HUES48 (cell line): ENCODE data around the gene C10orf67.
"Not testable (repeated sequence)": the region's sequence is repeated elsewhere in the genome, so short reads cannot be mapped to it uniquely, and the experiment has no call there.

Experiments used
- H3K27ac ChIP-seq: one replicate; pipeline ENCODE4 v1.7.0; 2013; ENCODE audit warnings: low read depth, low read length, inconsistent platforms
- H3K27me3 ChIP-seq: 2 replicates; pipeline ENCODE4 v1.6.1; 2013; ENCODE audit warnings: mild to moderate bottlenecking, low read length; ENCODE audit not compliant: control insufficient read depth, insufficient read depth
- H3K36me3 ChIP-seq: 2 replicates; pipeline ENCODE4 v1.6.1; 2013; ENCODE audit warnings: low read length; ENCODE audit not compliant: control insufficient read depth, insufficient read depth
- H3K4me1 ChIP-seq: 2 replicates; pipeline ENCODE4 v1.6.1; 2013; ENCODE audit warnings: mild to moderate bottlenecking, low read length; ENCODE audit not compliant: control insufficient read depth, insufficient read depth
- H3K4me3 ChIP-seq: 2 replicates; pipeline ENCODE4 v1.5.1; 2013; ENCODE audit warnings: mild to moderate bottlenecking, low read depth, low read length
- H3K9ac ChIP-seq: 2 replicates; pipeline ENCODE4 v1.6.1; 2013; ENCODE audit warnings: mild to moderate bottlenecking, low read depth, low read length, moderate library complexity
- H3K9me3 ChIP-seq: 2 replicates; pipeline ENCODE4 v1.6.1; 2013; ENCODE audit warnings: low read length; ENCODE audit not compliant: control insufficient read depth, insufficient read depth

Gene C10orf67

GRCh38 chr10:23344241-23344841 lies at the start of gene C10orf67:
C10orf67 (minus strand) TSS chr10:23344797; CDS start chr10:23344774, 23 bp downstream.
- Histone ChIP-seq H3K9me3 (no peaks in the 10 kb centered on the region), H3K4me3 (peak within 1 kb of the TSS; percentile 83), H3K9ac (peak within 1 kb of the TSS; percentile 48), H3K27ac (peak within 1 kb of the TSS; percentile 36), H3K36me3 (no peaks in the 10 kb centered on the region), H3K27me3 (peaks cover 28% of the 10 kb centered on the region), H3K4me1 (peaks cover 11% of the 10 kb centered on the region; the same call in 1 of the 2 replicates)

- no peaks in the 10 kb centered on the region for H3K9me3 ChIP-seq
- no peaks in the 10 kb centered on the region for H3K36me3 ChIP-seq
- H3K27ac ChIP-seq: no peak overlapping the region
- H3K9ac ChIP-seq: no peak overlapping the region
- H3K4me1 ChIP-seq: no peaks in the 10 kb centered on the region
- H3K27me3 ChIP-seq: no peaks in the 10 kb centered on the region
- H3K4me3 ChIP-seq: no peak overlapping the region
Observed at GRCh38 chr10:23391821-23392220, 47.2 kb upstream of the C10orf67 start.

GRCh38 chr10:23390809-23391208 lies 46.2 kb upstream of the C10orf67 start:
- no peaks in the 10 kb centered on the region for H3K27me3 ChIP-seq
- no peaks in the 10 kb centered on the region for H3K9me3 ChIP-seq
- H3K4me3 ChIP-seq: no peak overlapping the region
- no peak overlapping the region for H3K27ac ChIP-seq
- H3K4me1 ChIP-seq: no peaks in the 10 kb centered on the region
- H3K36me3 ChIP-seq: no peaks in the 10 kb centered on the region
- no peak overlapping the region for H3K9ac ChIP-seq

- not testable (repeated sequence) for H3K27me3 ChIP-seq, H3K27ac ChIP-seq, H3K4me3 ChIP-seq, H3K4me1 ChIP-seq, H3K9me3 ChIP-seq, H3K9ac ChIP-seq, H3K36me3 ChIP-seq
Observed at GRCh38 chr10:23390408-23390807, 45.8 kb upstream of the C10orf67 start.

- not testable (repeated sequence) for H3K4me3 ChIP-seq, H3K4me1 ChIP-seq, H3K36me3 ChIP-seq, H3K9ac ChIP-seq, H3K27me3 ChIP-seq, H3K27ac ChIP-seq, H3K9me3 ChIP-seq
Observed at GRCh38 chr10:23387516-23387915, 42.9 kb upstream of the C10orf67 start.

GRCh38 chr10:23386052-23386451 lies 41.5 kb upstream of the C10orf67 start:
- Histone ChIP-seq H3K36me3 (no peaks in the 10 kb centered on the region), H3K27me3 (no peaks in the 10 kb centered on the region), H3K4me1 (no peaks in the 10 kb centered on the region), H3K4me3 (no peak overlapping the region), H3K9ac (no peak overlapping the region), H3K27ac (no peak overlapping the region), H3K9me3 (no peaks in the 10 kb centered on the region)

- no peak overlapping the region for H3K9ac ChIP-seq
- no peak overlapping the region for H3K27ac ChIP-seq
- no peaks in the 10 kb centered on the region for H3K27me3 ChIP-seq
- no peaks in the 10 kb centered on the region for H3K36me3 ChIP-seq
- H3K4me3 ChIP-seq: no peak overlapping the region
- no peaks in the 10 kb centered on the region for H3K9me3 ChIP-seq
- H3K4me1 ChIP-seq: no peaks in the 10 kb centered on the region
Observed at GRCh38 chr10:23384364-23384763, 39.8 kb upstream of the C10orf67 start.

- H3K4me3 ChIP-seq: no peak overlapping the region
Observed at GRCh38 chr10:23383637-23384036, 39.0 kb upstream of the C10orf67 start.

GRCh38 chr10:23381298-23382040 lies 36.9 kb upstream of the C10orf67 start:
- no peak overlapping the region for H3K4me3 ChIP-seq
- no peaks in the 10 kb centered on the region for H3K36me3 ChIP-seq
- no peaks in the 10 kb centered on the region for H3K9me3 ChIP-seq
- H3K9ac ChIP-seq: no peak overlapping the region
- no peak overlapping the region for H3K27ac ChIP-seq
- H3K27me3 ChIP-seq: no peaks in the 10 kb centered on the region
- no peaks in the 10 kb centered on the region for H3K4me1 ChIP-seq

More at GRCh38 chr10:23383637-23384036, 39.0 kb upstream of the C10orf67 start:
- Histone ChIP-seq H3K27me3 (no peaks in the 10 kb centered on the region), H3K27ac (no peak overlapping the region), H3K36me3 (no peaks in the 10 kb centered on the region), H3K4me1 (no peaks in the 10 kb centered on the region), H3K9me3 (no peaks in the 10 kb centered on the region), H3K9ac (no peak overlapping the region)

- Histone ChIP-seq H3K27me3 (no peaks in the 10 kb centered on the region), H3K9me3 (no peaks in the 10 kb centered on the region), H3K9ac (no peak overlapping the region), H3K27ac (no peak overlapping the region), H3K36me3 (no peaks in the 10 kb centered on the region), H3K4me1 (no peaks in the 10 kb centered on the region), H3K4me3 (no peak overlapping the region)
Observed at GRCh38 chr10:23379686-23380085, 35.1 kb upstream of the C10orf67 start.

- no peaks in the 10 kb centered on the region for H3K36me3 ChIP-seq
- no peak overlapping the region for H3K4me3 ChIP-seq
- H3K27me3 ChIP-seq: no peaks in the 10 kb centered on the region
- H3K9ac ChIP-seq: no peak overlapping the region
- no peaks in the 10 kb centered on the region for H3K9me3 ChIP-seq
- no peaks in the 10 kb centered on the region for H3K4me1 ChIP-seq
- H3K27ac ChIP-seq: no peak overlapping the region
Observed at GRCh38 chr10:23376229-23376655, 31.6 kb upstream of the C10orf67 start.
